GM15510 (cell line): ENCODE measurements around the gene PDE8B.

Experiments
- POLR2A ChIP-seq: IDR thresholded peaks from 3 replicates; pipeline ENCODE4 v1.6.1; 2011; ENCODE audit warnings: borderline replicate concordance; ENCODE audit not compliant: insufficient read length; ENCODE audit errors: extremely low read depth

Gene PDE8B

GRCh38 chr5:77463905-77464304 lies 253.4 kb downstream of the PDE8B start:
- no peak for TF ChIP-seq POLR2A
